ENCODE results near the gene CMSS1.

Gene CMSS1

GRCh38 chr3:100120693-100121092 lies 303.0 kb downstream of the CMSS1 start:
- no peak for DNase-seq

GRCh38 chr3:100122321-100122720 lies 304.7 kb downstream of the CMSS1 start:
- DNase-seq: no peak

- no peak for DNase-seq
Observed at GRCh38 chr3:100123112-100123511, 305.4 kb downstream of the CMSS1 start.

GRCh38 chr3:100124201-100124761 lies 306.6 kb downstream of the CMSS1 start:
- DNase-seq: no peak

- no peak for DNase-seq
Observed at GRCh38 chr3:100125161-100125938, 307.7 kb downstream of the CMSS1 start.

- no peak for DNase-seq
Observed at GRCh38 chr3:100127792-100128191, 310.1 kb downstream of the CMSS1 start.

- no peak for DNase-seq
Observed at GRCh38 chr3:100128565-100128964, 310.9 kb downstream of the CMSS1 start.

- DNase-seq: no peak
Observed at GRCh38 chr3:100129941-100130340, 312.3 kb downstream of the CMSS1 start.

- no peak for DNase-seq
Observed at GRCh38 chr3:100131241-100131640, 313.6 kb downstream of the CMSS1 start.

- DNase-seq: no peak
Observed at GRCh38 chr3:100136921-100137320, 319.3 kb downstream of the CMSS1 start.

GRCh38 chr3:100140976-100141375 lies 323.3 kb downstream of the CMSS1 start:
- no peak for DNase-seq

GRCh38 chr3:100141586-100141985 lies 323.9 kb downstream of the CMSS1 start:
- no peak for DNase-seq

- DNase-seq: no peak
Observed at GRCh38 chr3:100144255-100144866, 326.7 kb downstream of the CMSS1 start.

GRCh38 chr3:100149130-100149529 lies 331.5 kb downstream of the CMSS1 start:
- no peak for DNase-seq

GRCh38 chr3:100149713-100150415 lies 332.2 kb downstream of the CMSS1 start:
- no peak for DNase-seq

- DNase-seq: no peak
Observed at GRCh38 chr3:100150473-100150872, 332.8 kb downstream of the CMSS1 start.

- DNase-seq: no peak
Observed at GRCh38 chr3:100151024-100151707, 333.5 kb downstream of the CMSS1 start.

GRCh38 chr3:100154171-100154570 lies 336.5 kb downstream of the CMSS1 start:
- no peak for DNase-seq

- DNase-seq: no peak
Observed at GRCh38 chr3:100155128-100155527, 337.5 kb downstream of the CMSS1 start.

- DNase-seq: no peak
Observed at GRCh38 chr3:100155590-100155989, 337.9 kb downstream of the CMSS1 start.

- no peak for DNase-seq
Observed at GRCh38 chr3:100157685-100158084, 340.0 kb downstream of the CMSS1 start.

GRCh38 chr3:100158918-100159330 lies 341.3 kb downstream of the CMSS1 start:
- DNase-seq: no peak

Data from kidney glomerular epithelial cell (primary cell).